Keratinocyte (primary cell): ENCODE results near the gene VPS37C. TPM values are rescaled to one million over a fixed set of nuclear protein-coding genes. Genes with fewer than 3 reads are reported as not detected.

Source experiments
- DNase-seq: peaks from one replicate; pipeline ENCODE4 v3.0.0-alpha.2; 2011; ENCODE audit warnings: low read depth, missing footprints, low spot score
- FAIRE-seq: peaks from 2 replicates; lab custom pipeline; 2011; peaks lifted over from hg19 to GRCh38; lab: Jason Lieb, UNC
- H2AFZ ChIP-seq: 2 replicates; pipeline ENCODE4 v1.6.0; 2012; ENCODE audit warnings: low read length, control low read depth, inconsistent platforms; ENCODE audit not compliant: control insufficient read depth
- H3K27ac ChIP-seq: 2 replicates; pipeline ENCODE4 v1.5.1; 2011; ENCODE audit warnings: low read length; ENCODE audit not compliant: control insufficient read depth, insufficient read depth
- H3K27me3 ChIP-seq: 3 replicates; pipeline ENCODE4 v1.6.0; 2011; ENCODE audit warnings: low read length; ENCODE audit not compliant: control insufficient read depth, insufficient read depth; ENCODE audit errors: extremely low read depth
- H3K36me3 ChIP-seq, 2 experiments: 2 replicates in 1 of 2; 3 replicates in 1 of 2; pipeline ENCODE4 v1.5.1; 2011; ENCODE audit warnings: low read length in 2 of 2, mild to moderate bottlenecking in 1 of 2; ENCODE audit not compliant: control insufficient read depth in 2 of 2, insufficient read depth in 2 of 2; ENCODE audit errors: extremely low read depth in 1 of 2
- H3K4me1 ChIP-seq: 3 replicates; pipeline ENCODE4 v1.5.1; 2011; ENCODE audit warnings: low read length; ENCODE audit not compliant: control insufficient read depth, insufficient read depth; ENCODE audit errors: extremely low read depth
- H3K4me2 ChIP-seq: 3 replicates; pipeline ENCODE4 v1.6.0; 2011; ENCODE audit warnings: low read depth, low read length; ENCODE audit not compliant: control insufficient read depth, insufficient read depth; ENCODE audit errors: extremely low read depth
- H3K4me3 ChIP-seq, 3 experiments: fragments of 200-600 bp in 1 of 3; sonication (generic) in 1 of 3; 2 replicates in 2 of 3; 3 replicates in 1 of 3; pipeline ENCODE4 v1.5.1; 2011 to 2016; ENCODE audit warnings: low read length in 3 of 3, mild to moderate bottlenecking in 3 of 3, control low read depth in 2 of 3, inconsistent platforms in 1 of 3, low read depth in 1 of 3, mixed read lengths in 1 of 3, mixed run types in 1 of 3, moderate library complexity in 1 of 3; ENCODE audit not compliant: control insufficient read depth in 2 of 3, insufficient read depth in 2 of 3; ENCODE audit errors: extremely low read depth in 1 of 3
- H3K79me2 ChIP-seq: 2 replicates; pipeline ENCODE4 v1.6.0; 2012; ENCODE audit warnings: low read length; ENCODE audit not compliant: control insufficient read depth, insufficient read depth
- H3K9ac ChIP-seq: 3 replicates; pipeline ENCODE4 v1.6.0; 2011; ENCODE audit warnings: low read length; ENCODE audit not compliant: control insufficient read depth, insufficient read depth; ENCODE audit errors: extremely low read depth
- H3K9me1 ChIP-seq: 3 replicates; pipeline ENCODE4 v1.6.0; 2011; ENCODE audit warnings: low read length; ENCODE audit not compliant: control insufficient read depth, insufficient read depth; ENCODE audit errors: extremely low read depth
- H3K9me3 ChIP-seq: 2 replicates; pipeline ENCODE4 v1.5.1; 2012; ENCODE audit warnings: low read depth, low read length; ENCODE audit not compliant: control insufficient read depth
- H4K20me1 ChIP-seq: 3 replicates; pipeline ENCODE4 v1.6.0; 2011; ENCODE audit warnings: low read length; ENCODE audit not compliant: control insufficient read depth, insufficient read depth; ENCODE audit errors: extremely low read depth
- CTCF ChIP-seq, 3 experiments: IDR thresholded peaks in 1 of 3; conservative IDR thresholded peaks in 1 of 3; optimal IDR thresholded peaks in 1 of 3; 2 replicates in 2 of 3; 3 replicates in 1 of 3; pipeline versions ENCODE3 to v1.5.1; 2011; ENCODE audit warnings: low read length in 3 of 3, mild to moderate bottlenecking in 3 of 3, moderate library complexity in 2 of 3, control low read depth in 1 of 3, inconsistent platforms in 1 of 3; ENCODE audit not compliant: insufficient read depth in 2 of 3; ENCODE audit errors: extremely low read depth in 1 of 3
- EZH2 ChIP-seq: IDR thresholded peaks from one replicate; pipeline ENCODE4 v1.6.1; 2012; ENCODE audit warnings: inconsistent platforms, mild to moderate bottlenecking, low read length, moderate library complexity
- dilution Hi-C: fragments of 300-500 bp; cut with MboI; formaldehyde crosslinking; loops from one replicate; pipeline ENCODE4 v1.7.0; 2020; ENCODE audit warnings: low sequenced_read_pairs; ENCODE audit not compliant: extremely low pct_ligation_motif_present
- polyA plus RNA-seq, 5 experiments: library from polyadenylated mRNA; depleted of rRNA in 3 of 5; stranded (reverse) in 3 of 5; stranded (forward) in 1 of 5; unstranded in 1 of 5; fragments of >200 nt; gene quantifications; 1 replicate in 1 of 5; 2 replicates in 3 of 5; 3 replicates in 1 of 5; pipeline versions ENCODE4 v1.2.1 to v1.2.3, GENCODE V29; 2011 to 2012; ENCODE audit warnings: missing spikeins in 2 of 5, low read depth in 1 of 5, low replicate concordance in 1 of 5

VPS37C gene
- polyA plus RNA-seq, 1 donor (not counting 4 experiments of a cell fraction or from before 2014, with no cell fraction given) = 8.0 TPM

- no peak for FAIRE-seq
- no peak overlapping the region for H3K4me3 ChIP-seq
- DNase-seq = no peak
- no peak overlapping the region for H3K9ac ChIP-seq
- H3K4me2 ChIP-seq = no peak overlapping the region
- H3K79me2 ChIP-seq = no peaks in the 10 kb centered on the region
- H4K20me1 ChIP-seq = no peaks in the 10 kb centered on the region
- no peaks in the 10 kb centered on the region for H3K4me1 ChIP-seq
- no peaks in the 10 kb centered on the region for H3K36me3 ChIP-seq
- no peaks in the 10 kb centered on the region for H3K9me1 ChIP-seq
- dilution Hi-C loops = no loop called here
- H3K27me3 ChIP-seq = peaks cover 3% of the 10 kb centered on the region
- no peaks in the 10 kb centered on the region for H3K9me3 ChIP-seq
- no peak overlapping the region for H2AFZ ChIP-seq
- TF ChIP-seq CTCF (optimal IDR thresholded peaks at IDR 0.05 in 1 of 3, IDR thresholded peaks at IDR 0.05 in 1 of 3, conservative IDR thresholded peaks at IDR 0.05 in 1 of 3; ENCODE audit: extremely low read depth in 1 of 3, insufficient read depth in 2 of 3, low read length in 3 of 3) (no peak), EZH2 (no peak)
- H3K27ac ChIP-seq = no peak overlapping the region
Observed at GRCh38 chr11:61087426-61088119, 73.7 kb downstream of the VPS37C start.

GRCh38 chr11:61083601-61084147 is 77.6 kb downstream of the VPS37C start:
- no peak overlapping the region for H3K4me2 ChIP-seq
- no peaks in the 10 kb centered on the region for H3K79me2 ChIP-seq
- no peaks in the 10 kb centered on the region for H3K36me3 ChIP-seq
- H3K27me3 ChIP-seq = peaks cover 9% of the 10 kb centered on the region
- TF ChIP-seq CTCF (optimal IDR thresholded peaks at IDR 0.05 in 1 of 3, IDR thresholded peaks at IDR 0.05 in 1 of 3, conservative IDR thresholded peaks at IDR 0.05 in 1 of 3; ENCODE audit: extremely low read depth in 1 of 3, insufficient read depth in 2 of 3, low read length in 3 of 3) (no peak), EZH2 (no peak)
- dilution Hi-C loops = no loop called here
- FAIRE-seq (no peak), DNase-seq (no peak)
- H4K20me1 ChIP-seq = no peaks in the 10 kb centered on the region
- H3K9ac ChIP-seq = no peak overlapping the region
- no peaks in the 10 kb centered on the region for H3K9me1 ChIP-seq
- H3K27ac ChIP-seq = no peak overlapping the region
- H3K4me3 ChIP-seq = no peak overlapping the region
- no peaks in the 10 kb centered on the region for H3K9me3 ChIP-seq
- H3K4me1 ChIP-seq = no peaks in the 10 kb centered on the region
- H2AFZ ChIP-seq = no peak overlapping the region
